GDM1 (cell line): Measurements from ENCODE around the gene PITPNC1.
"Not testable (repeated sequence)": the region's sequence is repeated elsewhere in the genome, so short reads cannot be mapped to it uniquely, and the experiment has no call there.

ENCODE experiments used
- DNase-seq: peaks from one replicate; lab custom pipeline; 2025; lab: John Stamatoyannopoulos, UW

PITPNC1 gene

DNA sequence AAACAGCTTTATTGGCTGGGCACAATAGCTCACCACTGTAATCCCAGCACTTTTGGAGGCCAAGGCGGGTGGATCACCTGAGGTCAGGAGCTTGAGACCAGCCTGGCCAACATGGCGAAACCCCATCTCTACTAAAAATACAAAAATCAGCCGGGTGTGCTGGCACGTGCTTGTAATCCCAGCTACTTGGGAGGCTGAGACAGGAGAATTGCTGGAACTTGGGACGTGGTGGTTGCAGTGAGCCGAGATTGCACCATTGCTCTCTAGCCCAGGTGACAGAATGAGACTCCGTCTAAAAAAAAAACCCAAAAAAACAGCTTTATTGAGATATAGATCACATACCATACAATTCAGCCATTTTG lies 274.1 kb downstream of the PITPNC1 start:
- not testable (repeated sequence) for DNase-seq

DNA sequence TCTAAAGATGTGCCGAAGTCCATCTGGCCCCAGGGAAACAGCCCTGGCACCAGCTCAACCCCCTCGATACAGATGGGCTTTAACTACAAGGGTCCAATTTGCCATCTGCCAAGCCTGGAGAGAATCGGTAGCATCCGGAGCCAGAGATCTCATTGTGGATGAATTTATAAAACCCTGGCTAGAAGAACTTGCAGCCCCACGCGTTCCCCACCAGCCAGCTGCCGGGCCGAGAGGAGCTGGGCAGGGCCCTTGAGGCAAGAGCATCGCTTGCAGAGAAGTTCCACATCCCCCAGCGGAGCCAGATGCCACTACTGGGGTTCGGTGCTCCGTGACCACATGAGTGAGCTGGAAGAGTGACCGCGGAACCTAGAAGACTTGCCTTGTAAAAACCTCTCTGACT lies 275.4 kb downstream of the PITPNC1 start:
- DNase-seq = no peak

DNA sequence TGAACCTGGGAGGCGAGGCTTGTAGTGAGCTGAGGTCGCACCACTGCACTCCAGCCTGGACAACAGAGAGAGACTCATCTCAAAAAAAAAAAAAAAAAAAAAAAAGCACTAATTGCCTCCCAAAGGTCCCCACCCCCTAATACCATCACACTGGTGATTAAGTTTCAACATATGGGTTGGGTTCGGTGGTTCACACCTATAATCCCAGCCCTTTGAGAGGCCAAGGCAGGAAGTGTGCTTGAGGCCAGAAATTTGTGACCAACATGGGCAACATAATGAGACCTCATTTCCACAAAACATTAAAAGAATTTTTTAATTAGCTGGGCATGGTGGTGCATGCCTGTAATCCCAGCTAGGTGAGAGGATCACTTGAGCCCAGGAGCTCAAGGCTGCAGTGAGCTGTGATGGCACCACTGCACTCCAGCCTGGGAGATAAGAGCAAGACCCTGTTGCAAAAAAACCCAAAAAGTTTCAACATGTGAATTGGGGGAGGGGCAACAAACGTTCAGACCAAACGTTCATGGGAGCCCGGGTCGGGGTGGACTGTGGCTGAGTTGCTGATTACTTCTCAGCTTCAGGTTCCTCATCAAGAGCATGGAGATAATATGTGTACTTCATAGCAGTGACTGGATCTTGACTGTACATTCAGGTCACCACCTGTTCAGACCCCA lies 278.5 kb downstream of the PITPNC1 start:
- no peak for DNase-seq

DNA sequence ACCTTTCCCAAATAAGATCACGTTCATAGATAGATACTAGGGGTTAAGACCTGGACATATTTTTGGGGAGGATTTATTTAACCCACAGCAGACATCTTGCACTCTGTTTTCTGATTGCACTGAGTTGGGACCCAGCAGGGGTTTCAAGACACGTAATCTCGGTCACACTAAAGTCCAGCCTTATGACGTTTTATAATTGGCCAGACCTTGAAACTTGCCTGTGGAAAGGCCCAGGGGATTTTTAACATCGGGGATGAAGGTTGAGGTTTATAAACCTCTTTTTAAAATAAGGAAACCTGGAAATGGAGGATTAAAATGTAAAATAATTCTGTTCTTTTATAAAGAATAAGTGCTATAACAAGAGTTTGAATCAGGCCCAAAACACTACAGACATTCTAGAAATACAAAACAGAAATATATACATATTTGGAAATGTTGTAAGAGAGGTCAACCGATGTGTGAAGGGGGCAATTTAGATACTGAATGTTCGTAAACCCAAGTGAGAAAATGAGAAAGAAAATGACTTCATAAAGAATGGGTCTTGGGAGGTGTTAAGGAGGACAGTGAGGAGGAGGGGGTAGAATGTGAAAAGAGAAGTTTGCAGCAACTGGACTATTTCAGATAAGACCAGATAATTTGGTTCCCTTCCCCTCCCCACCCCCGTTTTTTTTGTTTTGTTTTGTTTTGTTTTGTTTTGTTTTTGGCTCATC lies 279.6 kb downstream of the PITPNC1 start:
- DNase-seq = no peak

DNA sequence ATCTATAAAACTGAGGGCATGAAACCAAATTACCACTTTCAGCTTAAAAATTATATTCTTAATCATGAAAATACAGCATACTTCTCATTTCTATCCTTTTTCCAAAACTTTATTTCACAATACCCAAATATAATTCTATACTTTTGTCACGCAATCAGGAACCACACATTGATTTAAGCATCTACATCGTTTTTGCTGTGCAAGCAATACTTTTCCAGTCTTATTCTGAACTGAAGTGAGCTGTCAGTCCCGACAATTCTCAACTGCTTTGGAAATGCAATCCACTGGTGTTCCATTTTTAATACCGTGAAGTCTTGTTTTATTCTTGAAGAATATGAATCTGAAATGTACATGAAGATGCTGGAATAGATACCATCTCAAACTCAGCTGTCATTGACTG lies 280.5 kb downstream of the PITPNC1 start:
- no peak for DNase-seq

DNA sequence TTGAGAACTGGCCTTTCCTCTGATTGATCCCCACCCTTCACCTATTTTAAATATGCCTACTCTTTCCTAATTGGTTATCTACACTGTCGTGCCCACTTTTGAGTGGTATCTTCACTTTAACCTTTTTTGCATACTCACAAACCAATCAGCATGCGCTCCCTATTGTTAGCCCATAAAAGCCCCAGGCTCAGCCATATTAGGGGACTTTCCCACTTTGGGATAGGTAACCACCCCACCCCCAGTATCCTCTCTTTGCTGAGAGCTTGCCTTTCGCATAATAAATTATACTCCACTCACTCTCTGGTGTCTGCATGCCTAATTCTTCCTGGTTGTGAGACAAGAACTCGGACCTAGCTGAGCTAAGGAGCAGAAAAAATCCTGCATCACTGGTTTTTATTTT lies 281.2 kb downstream of the PITPNC1 start:
- no peak for DNase-seq

DNA sequence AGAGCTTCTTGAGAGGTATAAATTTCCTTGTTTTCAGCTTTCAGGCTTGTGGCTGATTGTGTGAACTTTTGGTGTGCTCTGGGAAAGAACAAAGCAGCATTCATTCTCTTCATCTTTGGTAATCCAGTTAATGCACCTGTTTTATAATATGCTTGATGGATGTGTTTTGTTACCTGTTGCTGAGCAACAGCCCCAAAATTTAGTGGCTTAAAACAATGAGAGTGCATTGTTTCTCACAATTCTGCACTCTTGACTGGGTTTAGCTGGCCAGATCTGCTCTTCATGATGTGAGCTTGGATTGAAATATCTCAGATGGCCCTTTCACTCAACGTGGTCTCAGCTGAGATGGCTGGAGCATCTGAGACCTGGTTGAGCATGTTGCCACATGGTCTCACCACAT lies 281.9 kb downstream of the PITPNC1 start:
- DNase-seq = no peak

DNA sequence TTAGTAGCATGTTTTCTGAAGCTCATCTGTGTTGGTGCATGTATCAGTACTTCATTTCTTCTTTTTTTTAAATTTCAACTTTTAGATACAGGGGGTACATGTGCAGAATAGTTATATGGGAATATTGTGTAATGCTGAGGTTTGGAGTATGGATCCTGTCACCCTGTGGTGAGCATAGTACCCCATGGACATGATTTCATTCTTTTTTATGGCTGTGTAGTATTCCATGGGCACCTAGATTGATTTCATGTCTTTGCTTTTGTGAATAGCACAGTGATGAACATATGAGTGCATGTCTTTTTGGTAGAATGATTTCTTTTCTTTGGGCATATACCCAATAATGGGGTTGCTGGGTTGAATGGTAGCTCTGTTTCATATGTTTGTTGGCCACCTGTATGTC lies 285.6 kb downstream of the PITPNC1 start:
- no peak for DNase-seq

DNA sequence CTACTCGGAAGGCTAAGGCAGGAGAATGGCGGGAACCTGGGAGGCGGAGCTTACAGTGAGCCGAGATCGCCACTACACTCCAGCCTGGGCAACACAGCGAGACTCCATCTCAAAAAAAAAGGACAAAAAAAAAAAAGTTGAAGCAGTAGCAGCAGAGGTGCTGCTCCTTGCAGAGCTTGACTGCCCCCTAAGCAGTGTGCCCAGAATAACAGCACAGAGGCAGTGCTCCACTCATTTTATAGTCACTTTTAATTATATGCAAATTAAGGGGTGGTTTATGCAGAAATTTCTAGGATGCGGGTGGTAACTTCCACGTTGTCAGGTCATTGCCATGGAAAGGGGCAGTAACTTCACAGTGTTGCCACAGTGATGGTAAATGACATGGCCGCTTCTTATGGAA lies 286.4 kb downstream of the PITPNC1 start:
- DNase-seq = no peak

DNA sequence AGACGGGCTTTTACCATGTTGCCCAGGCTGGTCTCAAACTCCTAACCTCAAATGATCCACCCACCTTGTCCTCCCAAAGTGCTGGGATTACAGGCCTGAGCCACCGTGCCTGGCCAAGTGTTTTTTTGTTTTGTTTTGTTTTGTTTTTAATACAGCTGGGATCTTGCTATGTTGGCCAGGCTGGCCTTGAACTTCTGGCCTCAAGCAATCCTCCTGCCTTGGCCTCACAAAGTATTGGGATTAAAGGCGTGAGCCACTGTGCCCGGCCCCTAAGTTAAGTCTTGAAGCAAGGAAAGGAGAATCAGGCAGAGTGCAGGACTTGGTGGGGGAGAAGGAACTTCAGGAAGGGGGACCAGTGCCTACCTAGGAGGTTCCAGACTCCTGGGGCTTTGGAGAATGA lies 288.9 kb downstream of the PITPNC1 start:
- no peak for DNase-seq

DNA sequence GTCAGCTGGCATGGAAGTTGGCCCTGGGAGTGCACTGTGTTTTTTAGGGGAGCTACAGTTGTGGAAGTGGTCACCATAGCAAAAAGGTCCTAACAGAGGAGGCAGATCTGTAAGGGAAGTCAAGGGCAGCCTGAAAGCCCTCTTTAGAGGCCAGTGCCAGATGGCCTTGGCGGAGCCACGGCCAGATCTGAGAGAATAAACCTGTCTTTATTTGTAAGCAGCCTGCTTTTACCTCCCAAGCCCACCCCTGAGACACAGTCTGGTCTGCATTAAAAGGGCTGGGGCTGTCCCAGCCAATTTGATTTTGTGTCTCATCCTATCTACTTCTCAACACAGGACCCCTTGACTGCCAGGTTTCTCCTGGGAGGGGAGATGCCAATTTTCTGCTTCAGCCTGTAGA lies 289.6 kb downstream of the PITPNC1 start:
- DNase-seq = no peak

DNA sequence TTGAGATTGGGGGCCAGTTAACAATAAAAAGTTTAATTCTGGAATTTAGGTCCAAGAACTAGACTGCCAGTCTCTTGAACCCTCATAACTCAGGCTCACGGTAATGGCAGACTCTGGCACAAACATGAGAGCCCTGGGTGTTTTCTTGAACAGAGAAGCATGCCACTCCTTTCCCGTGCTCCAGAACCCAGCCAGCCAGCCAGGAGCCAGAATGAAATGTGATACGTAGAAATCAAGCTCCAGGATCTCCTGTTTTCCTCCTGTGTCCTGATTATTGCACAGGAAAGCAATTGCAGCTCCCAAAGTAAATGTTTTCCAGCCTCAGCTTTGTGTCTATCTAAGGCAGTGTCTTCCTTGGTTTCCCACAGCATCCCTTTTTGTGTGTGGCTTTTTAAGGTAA lies 294.4 kb downstream of the PITPNC1 start:
- DNase-seq = no peak

DNA sequence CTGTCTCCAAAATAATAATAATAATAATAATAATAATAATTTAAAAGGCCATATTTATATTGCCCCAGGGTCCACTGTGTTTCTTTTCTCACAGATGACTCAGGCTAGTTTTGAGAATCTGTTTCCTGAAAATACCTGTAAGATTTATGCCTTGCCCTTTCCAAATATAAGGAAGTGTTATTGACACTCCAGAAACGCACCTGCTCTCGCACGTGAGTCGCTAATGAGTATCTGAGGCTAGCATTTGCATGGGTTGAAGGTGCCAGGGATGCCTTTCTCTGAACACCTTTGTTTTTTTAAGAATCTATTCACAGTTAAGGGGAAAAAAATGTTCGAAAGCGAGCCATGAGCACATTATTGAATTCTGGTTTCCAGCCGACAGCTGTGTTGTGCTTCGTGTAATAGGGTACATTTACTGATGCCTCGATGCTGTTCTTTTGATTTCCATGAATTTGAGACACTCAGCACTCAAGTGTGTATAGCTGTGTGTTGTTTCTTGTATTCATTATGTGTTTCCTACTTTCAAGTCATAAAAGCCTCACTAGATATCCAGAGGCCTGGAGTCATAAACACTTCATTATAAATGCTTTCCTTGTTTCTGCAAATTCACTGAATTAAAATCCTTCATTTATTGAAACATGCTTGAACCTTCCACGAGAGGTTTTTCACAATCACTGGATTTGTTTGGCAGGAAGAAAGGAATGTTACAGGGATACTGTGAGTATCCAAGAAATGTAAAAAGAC lies 295.7 kb downstream of the PITPNC1 start:
- DNase-seq = no peak

DNA sequence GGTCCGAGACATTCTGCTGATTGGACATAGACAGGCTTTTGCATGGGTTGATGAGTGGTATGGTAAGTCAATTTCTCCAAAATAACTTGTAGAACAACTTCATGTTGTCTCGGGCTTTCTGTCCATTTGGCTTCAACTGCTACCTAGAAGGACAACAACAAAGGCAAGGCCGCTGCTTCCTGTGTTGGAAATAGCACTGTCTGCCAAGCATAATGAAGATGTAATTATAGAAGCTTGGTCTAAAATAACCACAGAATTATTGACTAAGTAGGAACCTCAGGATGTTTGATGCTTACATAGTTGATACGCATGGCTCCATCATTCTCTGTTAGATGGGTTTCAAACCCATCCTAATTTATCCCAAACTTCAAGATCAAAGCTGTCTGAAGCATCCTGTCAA lies 298.4 kb downstream of the PITPNC1 start:
- no peak for DNase-seq

DNA sequence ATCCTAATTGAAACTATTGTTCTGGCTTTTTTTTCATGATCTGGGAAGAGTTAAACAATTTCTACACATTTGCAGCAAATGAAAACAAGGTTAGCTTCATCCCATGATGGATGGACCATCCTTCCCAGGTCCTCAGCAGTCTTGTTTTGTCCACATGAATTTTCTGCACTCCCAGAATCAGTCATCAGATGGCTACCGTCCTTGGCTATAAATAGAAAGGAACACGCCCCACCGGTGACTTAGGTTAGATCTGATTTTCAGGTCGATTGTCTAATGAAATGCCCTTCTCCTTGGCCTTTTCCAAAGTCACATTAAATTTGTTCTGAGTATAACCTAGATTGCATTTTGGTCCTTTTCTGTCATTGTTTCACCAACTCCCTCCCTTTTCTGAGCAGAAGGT lies 299.2 kb downstream of the PITPNC1 start:
- no peak for DNase-seq

DNA sequence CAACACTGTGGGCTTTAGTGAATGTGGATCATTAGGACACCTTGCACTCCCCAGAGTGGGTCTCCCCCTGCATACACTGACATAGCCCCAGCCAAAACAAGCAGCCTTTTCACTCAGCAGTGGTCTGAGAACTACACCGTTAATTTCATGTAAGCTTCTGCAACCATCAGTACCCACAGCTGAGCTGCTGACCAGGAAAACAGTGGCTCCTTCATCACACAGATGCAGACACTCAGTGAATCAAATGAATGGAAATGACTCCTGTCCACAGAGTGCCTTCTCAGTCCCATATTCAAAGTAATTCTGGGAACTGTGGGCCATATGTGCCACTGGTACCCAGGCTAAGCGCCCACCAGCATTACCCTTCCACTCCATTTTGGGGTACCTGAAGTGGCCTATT lies 301.3 kb downstream of the PITPNC1 start:
- no peak for DNase-seq

DNA sequence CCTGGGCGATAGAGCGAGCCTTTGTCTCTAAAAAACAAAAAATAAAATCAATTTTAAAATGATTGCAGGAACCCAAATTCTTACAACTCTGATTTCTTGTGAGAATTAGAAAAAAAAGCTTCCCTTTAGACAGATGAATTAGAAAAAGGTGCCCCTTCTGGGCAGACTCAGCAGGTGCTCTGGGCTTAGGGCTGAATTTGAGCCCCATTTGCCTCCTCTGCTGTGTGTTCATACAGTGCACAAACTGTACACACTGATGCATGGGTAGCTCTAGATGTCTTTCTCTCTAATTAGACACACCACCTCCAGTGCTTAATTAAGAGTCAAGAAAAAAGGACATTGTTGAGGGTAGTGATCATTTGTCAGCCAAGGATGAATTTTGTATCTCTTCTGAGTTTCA lies 302.1 kb downstream of the PITPNC1 start:
- DNase-seq = no peak

DNA sequence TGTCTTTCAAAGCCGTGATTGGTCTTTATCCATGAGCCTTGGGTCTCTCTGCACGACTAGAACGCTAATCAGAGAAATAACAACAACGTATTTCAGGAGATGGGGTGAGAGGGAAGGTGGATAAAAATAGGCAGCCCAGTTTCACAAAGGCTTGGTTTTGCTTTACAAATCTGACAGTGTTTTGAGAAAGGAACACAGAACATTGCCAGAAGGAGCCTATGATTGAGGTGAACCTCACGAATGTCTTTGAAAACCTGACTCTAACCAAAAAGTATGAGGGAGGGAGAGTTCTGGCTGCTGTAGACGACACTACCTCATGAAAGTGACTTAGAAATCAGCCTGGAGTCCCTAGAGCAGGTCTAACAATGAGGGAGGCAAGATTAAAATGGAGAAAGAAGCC lies 302.6 kb downstream of the PITPNC1 start:
- DNase-seq = no peak

DNA sequence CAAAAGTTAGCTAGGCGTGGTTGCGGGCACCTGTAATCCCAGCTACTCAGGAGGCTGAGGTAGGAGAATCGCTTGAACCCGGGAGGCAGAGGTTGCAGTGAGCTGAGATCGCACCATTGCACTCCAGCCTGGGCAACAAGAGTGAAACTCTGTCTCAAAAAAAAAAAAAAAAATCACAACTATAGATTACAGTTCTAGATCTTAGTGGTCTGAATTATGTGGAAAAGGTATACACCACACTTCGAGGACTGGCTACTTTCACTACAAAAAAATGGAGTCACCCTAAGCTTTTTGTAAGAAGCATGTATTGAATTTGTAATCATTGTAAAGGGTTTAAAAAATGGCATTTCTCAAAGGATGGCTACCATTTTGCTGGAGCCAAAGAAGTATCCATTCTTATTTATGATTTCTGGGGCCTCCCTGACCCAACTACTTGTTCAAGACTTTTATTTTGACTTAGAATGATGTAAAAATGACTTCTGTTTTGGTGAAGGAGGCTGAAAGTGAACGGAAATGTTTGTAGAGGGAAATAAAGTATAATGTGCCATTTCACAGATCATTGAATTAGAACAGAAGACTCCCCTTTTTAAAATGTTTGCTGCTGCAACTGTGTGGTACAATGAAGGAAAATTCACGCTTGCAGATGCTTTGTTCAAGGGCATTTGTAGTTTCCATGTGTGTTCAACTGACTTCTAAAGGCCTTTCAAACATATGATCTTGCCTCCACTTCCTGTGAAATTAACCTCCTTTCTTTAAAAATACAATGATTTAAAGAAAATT lies 303.6 kb downstream of the PITPNC1 start:
- DNase-seq = no peak

DNA sequence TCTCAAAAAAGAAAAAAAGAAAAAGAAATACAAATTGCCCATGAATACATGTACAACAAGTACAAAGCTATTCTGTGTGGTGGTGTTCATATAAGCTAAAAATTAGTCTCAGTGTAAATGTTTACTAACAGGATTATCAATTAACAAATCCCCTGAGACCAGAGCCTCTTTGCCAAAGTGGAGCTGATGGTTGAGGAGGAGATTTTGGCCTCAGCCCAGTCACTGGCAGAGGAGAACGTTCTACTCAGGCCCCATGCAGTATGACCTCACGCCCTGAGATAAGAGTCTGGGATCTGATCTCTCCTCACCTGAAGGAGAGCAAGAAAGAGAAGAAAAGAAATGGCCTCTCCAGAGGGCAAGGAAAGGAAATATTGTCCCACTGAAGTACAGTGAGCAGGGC lies 305.1 kb downstream of the PITPNC1 start:
- no peak for DNase-seq

DNA sequence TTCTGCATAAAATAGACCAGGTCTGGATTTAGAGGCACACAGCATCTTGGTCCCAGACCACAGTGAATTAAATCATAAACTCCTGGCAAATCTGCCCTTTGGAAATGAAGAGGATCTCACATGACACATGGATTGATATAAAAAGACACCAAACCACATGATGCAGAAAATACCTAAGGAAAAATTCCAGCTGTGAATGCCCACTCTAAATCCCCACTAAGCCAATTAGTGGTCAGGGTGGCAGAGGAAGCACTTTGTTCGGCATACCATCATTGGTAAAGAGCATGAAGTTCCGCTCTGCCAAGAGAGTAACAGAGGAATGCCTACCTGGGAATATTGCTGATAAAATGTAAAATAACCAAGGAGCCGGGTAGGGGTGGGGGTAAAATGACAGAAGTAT lies 308.3 kb downstream of the PITPNC1 start:
- DNase-seq = no peak

DNA sequence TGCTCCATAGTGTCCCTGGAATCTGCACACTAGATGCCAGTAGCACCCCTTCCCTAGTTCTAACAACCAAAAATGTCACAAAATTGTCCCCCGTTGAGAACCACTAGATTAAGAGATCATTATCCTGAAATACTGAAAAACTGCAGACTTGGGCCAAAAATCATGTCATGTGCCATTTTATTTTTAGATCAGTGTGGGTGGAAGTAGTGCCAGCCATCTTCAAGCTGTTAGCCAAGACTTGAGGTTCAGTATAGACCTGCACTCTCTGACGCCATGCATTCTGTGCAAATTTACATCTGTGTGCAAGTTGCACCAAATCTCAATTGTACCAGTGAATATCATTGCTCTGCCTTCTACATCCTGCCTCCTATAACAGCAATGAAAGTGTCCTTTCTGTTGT lies 309.2 kb downstream of the PITPNC1 start:
- no peak for DNase-seq

DNA sequence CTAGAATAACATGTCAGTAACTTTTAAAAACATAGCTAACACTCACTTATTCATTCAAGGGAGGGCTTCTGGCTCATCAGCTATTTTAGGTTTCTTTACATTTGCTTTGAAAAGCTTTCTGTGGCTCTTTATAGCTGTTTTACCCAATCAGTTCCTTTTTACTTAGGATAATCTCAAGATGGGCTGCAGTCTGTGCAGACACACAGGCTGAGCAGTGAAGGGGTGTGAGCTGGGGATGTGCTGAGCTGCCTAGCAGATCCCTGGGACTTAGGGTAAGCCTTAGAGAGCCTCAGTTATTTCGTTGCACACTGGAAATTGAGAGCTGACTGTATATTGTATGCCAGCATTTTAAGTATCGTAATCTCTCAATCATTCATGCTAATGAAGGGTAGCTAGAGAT lies 310.4 kb downstream of the PITPNC1 start:
- no peak for DNase-seq
